ENCODE measurements around the gene TNRC6A.
"Not testable (repeated sequence)": the region's sequence is repeated elsewhere in the genome, so short reads cannot be mapped to it uniquely, and the experiment has no call there.

TNRC6A gene

DNA sequence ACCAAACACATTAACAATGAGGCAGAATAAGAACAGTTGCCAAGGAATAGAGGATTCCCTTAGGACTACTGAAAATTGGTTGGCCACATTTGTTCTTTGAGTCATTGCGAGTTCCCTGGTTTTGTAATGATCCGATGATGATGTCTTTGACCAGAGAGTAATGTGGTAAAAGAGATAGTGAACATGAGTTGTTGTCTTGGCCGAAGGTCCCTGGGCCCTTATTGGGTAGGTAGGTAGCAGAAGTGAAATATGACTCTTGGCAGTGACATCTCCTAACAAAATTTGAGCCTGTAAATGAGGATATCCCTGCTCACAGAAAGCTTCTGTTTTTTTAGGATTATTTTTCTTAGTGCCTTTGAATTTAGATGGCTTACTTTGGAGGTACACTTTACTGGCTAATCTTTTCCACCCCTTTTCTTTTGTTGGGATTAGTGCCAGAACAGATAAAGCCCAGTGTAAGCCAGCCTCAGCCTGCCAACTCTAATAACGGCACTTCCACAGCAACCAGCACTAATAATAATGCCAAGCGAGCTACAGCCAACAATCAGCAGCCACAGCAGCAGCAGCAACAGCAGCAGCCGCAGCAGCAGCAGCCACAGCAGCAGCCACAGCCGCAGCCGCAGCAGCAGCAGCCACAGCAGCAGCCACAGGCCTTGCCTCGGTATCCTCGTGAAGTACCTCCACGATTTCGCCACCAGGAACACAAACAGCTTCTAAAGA lies 47.2 kb downstream of the TNRC6A start:
- Histone ChIP-seq H3K4me3 (ENCODE audit: low read depth, low read length) (no peak overlapping the region), H3K36me3 (ENCODE audit: control insufficient read depth, insufficient read depth, low read length) (peaks cover 92% of the 10 kb centered on the region), H3K27ac (ENCODE audit: low read depth, low read length) (no peak overlapping the region)

DNA sequence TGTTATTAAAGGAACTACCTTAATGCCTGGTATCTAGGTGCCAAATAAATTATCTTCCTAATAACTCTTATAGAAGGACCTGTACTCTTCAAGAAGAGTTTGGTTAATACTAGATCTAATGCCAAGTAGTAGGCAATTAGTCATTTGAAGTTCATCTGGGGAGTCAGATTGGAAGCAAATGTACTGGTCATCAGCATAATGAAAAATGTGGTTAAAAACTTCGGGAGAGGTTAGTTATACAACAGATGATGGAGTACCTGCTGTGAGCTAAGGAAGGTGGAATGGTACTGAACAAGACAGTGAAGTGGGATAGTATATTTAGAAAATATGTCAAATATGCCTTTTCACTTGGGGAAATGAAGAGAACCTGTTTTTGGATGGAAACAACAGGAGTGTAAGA lies 49.2 kb downstream of the TNRC6A start:
- peaks cover 96% of the 10 kb centered on the region for H3K36me3 ChIP-seq (ENCODE audit: control insufficient read depth, insufficient read depth, low read length)

More for the DNA sequence above, 47.2 kb downstream of the TNRC6A start:
- H3K9ac ChIP-seq (ENCODE audit: low read depth, low read length) = no peak overlapping the region
- H3K4me1 ChIP-seq (ENCODE audit: control insufficient read depth, insufficient read depth, low read length) = peaks cover 3% of the 10 kb centered on the region; the same call in 1 of the 2 replicates
- no peaks in the 10 kb centered on the region for H3K27me3 ChIP-seq (ENCODE audit: control insufficient read depth, insufficient read depth, low read length)
- no peaks in the 10 kb centered on the region for H3K9me3 ChIP-seq (ENCODE audit: control insufficient read depth, insufficient read depth, low read length)

DNA sequence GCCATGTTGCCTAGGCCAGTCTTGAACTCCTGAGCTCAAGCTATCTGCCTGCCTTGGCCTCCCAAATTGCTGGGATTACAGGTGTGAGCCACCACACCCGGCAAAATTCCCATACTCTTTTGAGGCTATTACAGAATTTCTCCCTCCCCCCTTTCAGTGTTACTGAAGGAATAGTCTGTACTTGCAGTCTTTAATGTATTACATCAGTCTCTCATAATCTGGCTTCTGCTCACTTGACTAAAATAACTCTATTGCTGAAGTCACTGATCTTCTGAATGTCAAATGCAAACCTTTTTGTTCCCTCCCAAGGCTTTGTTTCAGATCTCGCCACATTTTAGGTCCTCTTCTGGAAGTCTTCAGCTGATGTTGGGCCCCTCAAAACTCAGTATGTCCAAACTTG lies 51.8 kb downstream of the TNRC6A start:
- H3K36me3 ChIP-seq (ENCODE audit: control insufficient read depth, insufficient read depth, low read length) = peaks cover 95% of the 10 kb centered on the region

More for the DNA sequence above, 49.2 kb downstream of the TNRC6A start:
- Histone ChIP-seq H3K4me1 (ENCODE audit: control insufficient read depth, insufficient read depth, low read length) (no peaks in the 10 kb centered on the region), H3K9me3 (ENCODE audit: control insufficient read depth, insufficient read depth, low read length) (no peaks in the 10 kb centered on the region), H3K4me3 (ENCODE audit: low read depth, low read length) (no peak overlapping the region), H3K9ac (ENCODE audit: low read depth, low read length) (no peak overlapping the region), H3K27ac (ENCODE audit: low read depth, low read length) (no peak overlapping the region), H3K27me3 (ENCODE audit: control insufficient read depth, insufficient read depth, low read length) (no peaks in the 10 kb centered on the region)

DNA sequence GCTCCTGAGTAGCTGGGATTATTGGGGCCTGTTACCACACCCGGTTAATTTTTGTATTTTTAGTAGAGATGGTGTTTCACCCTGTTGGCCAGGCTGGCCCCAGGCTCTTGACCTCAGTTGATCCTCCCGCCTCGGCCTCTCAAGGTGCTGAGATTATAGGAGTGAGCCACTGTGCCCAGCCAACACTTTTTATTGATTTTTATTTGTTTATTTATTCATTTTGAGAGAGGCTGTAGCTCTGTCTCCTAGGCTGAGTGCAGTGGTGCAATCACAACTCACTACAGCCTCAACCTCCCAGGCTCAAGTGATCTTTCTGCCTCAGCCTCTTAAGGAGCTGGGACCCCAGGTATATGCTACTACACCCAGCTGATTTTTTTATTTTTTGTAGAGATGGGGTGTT lies 54.7 kb downstream of the TNRC6A start:
- Histone ChIP-seq H3K27me3 (ENCODE audit: control insufficient read depth, insufficient read depth, low read length) (no peaks in the 10 kb centered on the region), H3K36me3 (ENCODE audit: control insufficient read depth, insufficient read depth, low read length) (peaks cover 91% of the 10 kb centered on the region), H3K4me1 (ENCODE audit: control insufficient read depth, insufficient read depth, low read length) (no peaks in the 10 kb centered on the region), H3K9ac (ENCODE audit: low read depth, low read length) (no peak overlapping the region), H3K27ac (ENCODE audit: low read depth, low read length) (no peak overlapping the region), H3K4me3 (ENCODE audit: low read depth, low read length) (no peak overlapping the region), H3K9me3 (ENCODE audit: control insufficient read depth, insufficient read depth, low read length) (no peaks in the 10 kb centered on the region)

More for the DNA sequence above, 51.8 kb downstream of the TNRC6A start:
- Histone ChIP-seq H3K27me3 (ENCODE audit: control insufficient read depth, insufficient read depth, low read length) (no peaks in the 10 kb centered on the region), H3K27ac (ENCODE audit: low read depth, low read length) (no peak overlapping the region), H3K9me3 (ENCODE audit: control insufficient read depth, insufficient read depth, low read length) (no peaks in the 10 kb centered on the region), H3K4me3 (ENCODE audit: low read depth, low read length) (no peak overlapping the region), H3K9ac (ENCODE audit: low read depth, low read length) (no peak overlapping the region), H3K4me1 (ENCODE audit: control insufficient read depth, insufficient read depth, low read length) (no peaks in the 10 kb centered on the region)

DNA sequence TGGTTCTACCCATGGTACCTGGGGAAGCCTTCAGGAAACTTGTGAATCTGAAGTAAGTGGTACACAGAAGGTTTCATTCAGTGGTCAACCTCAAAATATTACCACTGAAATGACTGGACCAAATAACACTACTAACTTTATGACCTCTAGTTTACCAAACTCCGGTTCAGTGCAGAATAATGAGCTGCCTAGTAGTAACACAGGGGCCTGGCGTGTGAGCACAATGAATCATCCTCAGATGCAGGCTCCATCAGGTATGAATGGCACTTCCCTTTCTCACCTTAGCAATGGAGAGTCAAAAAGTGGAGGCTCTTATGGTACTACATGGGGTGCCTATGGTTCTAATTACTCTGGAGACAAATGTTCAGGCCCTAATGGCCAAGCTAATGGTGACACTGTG lies 60.4 kb downstream of the TNRC6A start:
- peaks cover 94% of the 10 kb centered on the region for H3K36me3 ChIP-seq (ENCODE audit: control insufficient read depth, insufficient read depth, low read length)

DNA sequence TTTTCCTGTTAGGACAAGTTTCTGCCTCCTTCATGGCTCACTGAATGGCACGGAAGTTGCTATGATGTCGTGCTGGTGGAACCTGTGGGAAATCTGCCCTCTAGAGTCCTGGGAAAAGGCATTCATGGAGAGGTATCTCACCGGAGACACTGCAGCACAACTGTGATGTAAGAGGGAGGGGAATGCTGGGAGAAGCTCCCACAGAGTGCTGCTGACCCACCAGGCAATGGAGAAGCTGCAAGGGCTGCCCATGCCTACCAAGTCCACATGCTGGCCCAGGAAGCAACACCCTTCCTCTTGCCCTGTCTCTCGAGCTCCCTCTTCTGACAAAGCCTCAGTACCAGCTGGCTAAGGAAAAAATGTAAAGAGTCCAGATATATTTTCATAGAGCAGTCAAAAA lies 71.1 kb downstream of the TNRC6A start:
- no peaks in the 10 kb centered on the region for H3K9me3 ChIP-seq (ENCODE audit: control insufficient read depth, insufficient read depth, low read length)
- H3K27me3 ChIP-seq (ENCODE audit: control insufficient read depth, insufficient read depth, low read length) = no peaks in the 10 kb centered on the region
- H3K4me1 ChIP-seq (ENCODE audit: control insufficient read depth, insufficient read depth, low read length) = 0 out of 2 replicates have a peak, but pooled peaks cover 6% of the 10 kb centered on the region
- H3K4me3 ChIP-seq (ENCODE audit: low read depth, low read length) = no peak overlapping the region
- no peak overlapping the region for H3K9ac ChIP-seq (ENCODE audit: low read depth, low read length)
- peaks cover 99% of the 10 kb centered on the region for H3K36me3 ChIP-seq (ENCODE audit: control insufficient read depth, insufficient read depth, low read length)
- no peak overlapping the region for H3K27ac ChIP-seq (ENCODE audit: low read depth, low read length)

More for the DNA sequence above, 60.4 kb downstream of the TNRC6A start:
- no peak overlapping the region for H3K27ac ChIP-seq (ENCODE audit: low read depth, low read length)
- H3K9me3 ChIP-seq (ENCODE audit: control insufficient read depth, insufficient read depth, low read length) = no peaks in the 10 kb centered on the region
- H3K4me3 ChIP-seq (ENCODE audit: low read depth, low read length) = no peak overlapping the region
- no peaks in the 10 kb centered on the region for H3K4me1 ChIP-seq (ENCODE audit: control insufficient read depth, insufficient read depth, low read length)
- H3K27me3 ChIP-seq (ENCODE audit: control insufficient read depth, insufficient read depth, low read length) = no peaks in the 10 kb centered on the region
- no peak overlapping the region for H3K9ac ChIP-seq (ENCODE audit: low read depth, low read length)

DNA sequence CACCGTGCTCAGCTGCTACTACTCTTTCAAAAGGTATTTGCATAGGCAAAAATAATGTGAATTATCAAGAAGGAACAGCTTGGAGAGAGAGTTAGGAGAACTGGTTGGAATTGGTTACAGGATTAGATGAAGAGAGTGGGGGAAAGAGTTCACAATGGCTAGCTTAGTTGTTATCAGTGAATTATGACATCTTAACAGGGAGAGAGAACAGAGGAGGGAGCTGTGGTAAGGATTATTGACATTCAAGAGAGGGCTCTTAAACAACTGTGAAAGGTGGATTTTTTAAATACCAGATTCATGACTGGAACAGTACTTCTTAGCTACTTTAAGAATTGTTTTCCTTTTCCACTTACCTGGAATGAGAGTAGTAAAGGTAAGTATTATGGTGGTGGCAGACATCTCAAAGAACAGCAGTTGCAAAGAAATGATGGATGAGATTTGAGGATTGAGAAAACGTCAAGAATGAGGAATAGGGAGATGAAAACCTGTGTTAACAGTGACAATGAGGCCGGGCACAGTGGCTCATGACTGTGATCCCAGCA lies 72.4 kb downstream of the TNRC6A start:
- Histone ChIP-seq H3K36me3 (ENCODE audit: control insufficient read depth, insufficient read depth, low read length) (peaks cover 99% of the 10 kb centered on the region), H3K4me1 (ENCODE audit: control insufficient read depth, insufficient read depth, low read length) (0 out of 2 replicates have a peak, but pooled peaks cover 6% of the 10 kb centered on the region)

DNA sequence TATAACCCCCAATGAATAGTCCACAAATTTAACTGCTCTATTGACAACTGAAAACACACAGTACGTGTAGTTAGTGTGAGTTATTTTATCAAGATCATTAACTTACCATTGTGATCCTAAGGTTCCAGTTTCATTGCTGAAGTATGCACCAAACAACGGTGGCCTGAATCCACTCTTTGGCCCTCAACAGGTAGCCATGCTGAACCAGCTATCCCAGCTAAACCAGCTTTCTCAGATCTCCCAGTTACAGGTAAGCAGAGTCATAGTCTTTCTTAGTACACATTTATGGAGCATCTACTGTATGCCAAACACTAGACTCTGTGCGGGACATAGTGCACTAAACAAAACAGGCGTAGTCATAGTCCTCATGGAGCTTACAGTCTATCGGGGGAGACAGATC lies 76.0 kb downstream of the TNRC6A start:
- no peak overlapping the region for H3K27ac ChIP-seq (ENCODE audit: low read depth, low read length)
- H3K9ac ChIP-seq (ENCODE audit: low read depth, low read length) = no peak overlapping the region
- no peak overlapping the region for H3K4me3 ChIP-seq (ENCODE audit: low read depth, low read length)
- no peaks in the 10 kb centered on the region for H3K4me1 ChIP-seq (ENCODE audit: control insufficient read depth, insufficient read depth, low read length)
- no peaks in the 10 kb centered on the region for H3K27me3 ChIP-seq (ENCODE audit: control insufficient read depth, insufficient read depth, low read length)
- peaks cover 99% of the 10 kb centered on the region for H3K36me3 ChIP-seq (ENCODE audit: control insufficient read depth, insufficient read depth, low read length)
- no peaks in the 10 kb centered on the region for H3K9me3 ChIP-seq (ENCODE audit: control insufficient read depth, insufficient read depth, low read length)

More for the DNA sequence above, 72.4 kb downstream of the TNRC6A start:
- Histone ChIP-seq H3K9ac (ENCODE audit: low read depth, low read length) (no peak overlapping the region), H3K4me3 (ENCODE audit: low read depth, low read length) (no peak overlapping the region), H3K27me3 (ENCODE audit: control insufficient read depth, insufficient read depth, low read length) (no peaks in the 10 kb centered on the region), H3K27ac (ENCODE audit: low read depth, low read length) (no peak overlapping the region), H3K9me3 (ENCODE audit: control insufficient read depth, insufficient read depth, low read length) (no peaks in the 10 kb centered on the region)

DNA sequence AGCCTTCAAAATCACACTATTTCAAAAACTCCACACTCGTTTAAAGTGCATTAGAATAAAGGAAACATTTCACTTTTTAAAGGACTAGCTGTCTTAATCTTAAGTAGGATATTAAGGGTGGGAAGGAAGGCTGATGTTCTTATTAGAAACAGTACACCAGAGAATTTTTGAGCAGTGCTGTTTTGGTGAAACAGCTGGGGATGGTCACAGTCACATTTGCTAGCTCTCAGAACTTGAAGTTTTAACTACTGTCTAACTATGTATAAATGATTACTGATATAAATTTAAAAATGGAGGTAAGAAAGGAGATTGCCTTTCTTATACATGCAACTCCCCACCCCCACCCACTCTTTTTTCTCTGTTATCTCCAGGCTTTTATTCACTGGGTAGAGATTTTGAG lies 77.8 kb downstream of the TNRC6A start:
- H3K36me3 ChIP-seq (ENCODE audit: control insufficient read depth, insufficient read depth, low read length) = peaks cover 99% of the 10 kb centered on the region
- no peak overlapping the region for H3K9ac ChIP-seq (ENCODE audit: low read depth, low read length)

DNA sequence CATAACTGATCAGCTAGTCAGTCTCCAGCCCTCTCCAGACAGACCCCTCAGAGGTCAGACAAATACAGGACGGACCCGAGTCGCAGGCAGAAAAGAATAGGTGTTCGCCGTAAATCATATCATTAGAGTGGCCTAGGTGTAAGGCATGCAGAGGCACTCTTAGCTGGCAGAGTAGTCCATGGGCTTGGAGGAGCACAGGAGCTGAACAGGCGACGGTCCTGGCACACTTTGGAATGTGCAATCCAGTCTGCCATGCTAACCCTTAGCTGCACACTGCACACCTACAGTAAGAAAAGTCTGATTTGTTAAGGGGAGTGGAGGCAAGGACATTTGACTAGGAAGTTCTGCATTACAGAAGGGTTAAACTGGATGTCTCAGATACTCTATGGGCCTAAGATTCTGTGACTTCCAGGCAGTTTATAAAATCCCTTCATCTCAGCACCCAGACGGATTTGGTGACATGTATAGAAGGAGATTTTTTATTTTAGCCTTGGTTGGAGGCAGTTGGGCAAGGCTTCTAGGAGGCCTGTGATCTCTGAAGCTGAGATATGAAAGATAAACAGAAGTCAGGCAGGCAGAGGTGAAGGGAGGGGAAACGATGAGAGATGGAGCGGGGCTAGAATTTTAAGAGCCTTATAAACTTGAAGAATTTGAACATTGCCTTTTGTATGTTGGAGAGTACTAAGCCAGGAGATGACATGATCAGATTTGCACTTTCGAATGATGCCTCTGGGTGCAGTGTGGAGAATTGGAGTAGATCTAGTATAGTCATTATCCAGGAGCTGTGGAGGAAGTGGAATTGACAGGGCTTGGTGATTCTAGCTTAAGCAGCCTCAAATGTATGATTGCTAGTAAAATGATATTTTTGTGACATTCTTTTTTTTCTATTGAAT lies 81.7 kb downstream of the TNRC6A start:
- Histone ChIP-seq H3K9ac (ENCODE audit: low read depth, low read length) (no peak overlapping the region), H3K4me3 (ENCODE audit: low read depth, low read length) (no peak overlapping the region), H3K9me3 (ENCODE audit: control insufficient read depth, insufficient read depth, low read length) (no peaks in the 10 kb centered on the region), H3K4me1 (ENCODE audit: control insufficient read depth, insufficient read depth, low read length) (no peaks in the 10 kb centered on the region), H3K27me3 (ENCODE audit: control insufficient read depth, insufficient read depth, low read length) (no peaks in the 10 kb centered on the region), H3K27ac (ENCODE audit: low read depth, low read length) (no peak overlapping the region), H3K36me3 (ENCODE audit: control insufficient read depth, insufficient read depth, low read length) (peaks cover 99% of the 10 kb centered on the region)

More for the DNA sequence above, 77.8 kb downstream of the TNRC6A start:
- Histone ChIP-seq H3K27me3 (ENCODE audit: control insufficient read depth, insufficient read depth, low read length) (no peaks in the 10 kb centered on the region), H3K4me3 (ENCODE audit: low read depth, low read length) (no peak overlapping the region), H3K27ac (ENCODE audit: low read depth, low read length) (no peak overlapping the region), H3K9me3 (ENCODE audit: control insufficient read depth, insufficient read depth, low read length) (no peaks in the 10 kb centered on the region), H3K4me1 (ENCODE audit: control insufficient read depth, insufficient read depth, low read length) (no peaks in the 10 kb centered on the region)

DNA sequence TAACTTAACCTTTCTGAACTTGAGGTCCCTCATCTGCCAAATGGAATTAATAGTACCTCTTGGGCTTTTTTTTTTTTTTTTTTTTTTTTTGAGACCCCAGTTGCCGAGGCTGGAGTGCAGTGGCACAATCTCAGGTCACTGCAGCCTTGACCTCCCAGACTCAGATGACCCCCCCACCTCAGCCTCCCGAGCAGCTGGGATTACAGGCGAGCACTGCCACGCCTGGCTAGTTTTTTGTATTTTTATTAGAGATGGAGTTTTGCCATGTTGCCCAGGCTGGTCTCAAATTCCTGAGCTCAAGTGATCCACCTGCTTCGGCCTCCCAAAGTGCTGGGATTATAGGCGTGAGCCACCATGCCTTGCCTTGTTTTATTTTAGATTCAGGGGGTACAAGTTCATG lies 83.4 kb downstream of the TNRC6A start:
- H3K27me3 ChIP-seq (ENCODE audit: control insufficient read depth, insufficient read depth, low read length); H3K9ac ChIP-seq (ENCODE audit: low read depth, low read length); H3K4me1 ChIP-seq (ENCODE audit: control insufficient read depth, insufficient read depth, low read length); H3K27ac ChIP-seq (ENCODE audit: low read depth, low read length); H3K9me3 ChIP-seq (ENCODE audit: control insufficient read depth, insufficient read depth, low read length); H3K4me3 ChIP-seq (ENCODE audit: low read depth, low read length): not testable (repeated sequence)
- H3K36me3 ChIP-seq (ENCODE audit: control insufficient read depth, insufficient read depth, low read length) = peaks cover 99% of the 10 kb centered on the region
